ENCODE measurements around the gene ADAMTS8. TPM values are rescaled to one million over a fixed set of nuclear protein-coding genes. Genes with fewer than 3 reads are reported as not detected.

ADAMTS8 gene
- polyA plus RNA-seq, 6 donors from 2014 or later = 0.13 TPM; not detected in 5

DNA sequence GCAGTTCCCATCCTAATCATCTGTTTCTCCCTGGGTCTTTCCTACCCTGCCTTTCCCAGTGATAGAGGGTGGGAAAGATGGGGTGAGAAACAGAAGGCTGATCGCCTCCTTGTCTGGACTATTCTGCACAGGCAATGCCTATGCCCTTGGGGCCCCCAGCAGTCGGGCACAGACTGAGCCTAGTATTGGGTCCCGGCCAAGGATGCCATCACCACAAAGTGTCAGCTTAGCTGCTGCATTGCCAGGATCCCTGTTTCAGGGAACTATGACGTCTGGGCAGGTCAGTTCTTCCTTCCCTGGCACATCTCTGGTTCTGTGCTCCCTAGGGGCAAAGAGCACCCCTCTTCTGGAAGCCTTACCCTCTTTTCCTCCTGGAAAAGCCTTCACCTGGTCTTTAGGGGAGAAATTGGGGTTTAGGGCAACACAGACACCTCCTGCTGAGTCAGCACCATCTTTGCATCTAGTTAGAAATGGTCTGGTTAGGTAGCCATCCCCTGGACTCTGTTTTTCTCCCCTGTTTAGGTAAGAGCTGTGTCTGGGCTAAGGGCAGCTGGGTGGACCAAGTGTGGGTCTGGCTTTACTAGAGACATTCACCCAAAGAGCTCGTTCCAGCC is 2.1 kb downstream of the ADAMTS8 start:
- DNase-seq (no peak), ATAC-seq (ENCODE audit: low read depth in 2 of 2) (no peak)
- peaks cover 44 to 91% (median 81%) of the 10 kb centered on the region in 3 donors for H3K27me3 Mint-ChIP-seq
- no peaks in the 10 kb centered on the region for H3K9me3 Mint-ChIP-seq
- peaks cover 10 to 17% (median 14%) of the 10 kb centered on the region in 3 donors for H3K4me1 Mint-ChIP-seq
- peak overlapping the region in 5 of 8 donors; percentile 37 to 90 (median 66) for H3K4me3 Mint-ChIP-seq
- no peak overlapping the region for H3K27ac Mint-ChIP-seq
- H3K36me3 Mint-ChIP-seq = no peaks in the 10 kb centered on the region

DNA sequence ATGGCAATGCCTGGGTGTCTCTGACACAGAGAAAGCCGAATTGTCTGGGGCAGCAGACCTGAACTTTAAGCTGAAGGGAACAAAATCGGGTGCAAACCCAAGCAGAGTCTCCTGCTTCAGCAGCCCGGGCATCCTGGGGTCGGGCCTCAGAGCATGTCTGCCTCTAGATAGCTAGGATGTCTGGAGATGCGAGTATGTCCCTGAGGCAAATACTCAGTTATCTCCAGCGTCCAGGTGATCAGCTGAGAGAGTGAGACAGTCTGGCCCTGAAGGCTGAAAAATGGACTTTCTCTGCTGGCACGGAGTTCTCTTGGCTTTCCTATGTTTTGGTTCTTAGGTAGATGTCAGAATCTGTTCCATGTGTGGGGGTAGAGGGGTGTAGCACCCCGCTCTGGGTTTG is 3.3 kb downstream of the ADAMTS8 start:
- Mint-ChIP-seq H3K9me3 (no peaks in the 10 kb centered on the region), H3K4me1 (peaks cover 10 to 14% (median 11%) of the 10 kb centered on the region in 3 donors), H3K27me3 (peaks cover 47 to 91% (median 83%) of the 10 kb centered on the region in 3 donors), H3K27ac (no peak overlapping the region), H3K4me3 (peak overlapping the region in 1 of 8 donors; percentile 12), H3K36me3 (no peaks in the 10 kb centered on the region)
- ATAC-seq (ENCODE audit: low read depth in 2 of 2) = no peak
- no peak for DNase-seq

DNA sequence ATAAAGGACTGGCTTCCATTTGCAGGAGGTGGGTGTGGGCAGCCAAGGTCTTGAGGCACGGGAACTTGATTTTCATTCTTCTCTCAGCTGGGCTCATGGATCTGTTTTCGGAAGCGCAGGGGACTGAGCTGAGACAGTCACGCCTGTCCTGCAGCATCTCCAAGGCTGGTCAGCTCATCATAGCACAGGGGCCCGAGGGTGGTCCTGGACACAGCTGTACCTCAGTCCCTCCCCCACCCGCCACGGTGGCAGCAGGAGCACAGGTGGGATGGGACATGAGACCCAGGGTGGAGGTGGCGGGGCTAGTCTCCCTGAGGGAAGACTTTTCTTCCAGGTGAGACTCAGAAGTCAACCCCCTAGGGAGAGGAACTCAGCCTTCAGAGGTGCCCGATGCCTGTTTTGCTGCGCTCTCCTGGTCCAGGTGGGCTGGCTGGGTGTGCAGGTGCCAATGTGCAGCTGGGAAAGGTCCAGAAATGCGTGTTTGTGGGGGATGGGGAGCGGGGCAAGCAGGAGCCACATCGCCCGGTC is 3.7 kb downstream of the ADAMTS8 start:
- Mint-ChIP-seq H3K27me3 (peaks cover 42 to 88% (median 83%) of the 10 kb centered on the region in 3 donors), H3K9me3 (no peaks in the 10 kb centered on the region), H3K27ac (no peak overlapping the region), H3K36me3 (no peaks in the 10 kb centered on the region), H3K4me1 (peaks cover 10 to 14% (median 11%) of the 10 kb centered on the region in 3 donors), H3K4me3 (peak overlapping the region in 1 of 8 donors; percentile 12)
- no peak for ATAC-seq (ENCODE audit: low read depth in 2 of 2)
- no peak for DNase-seq

DNA sequence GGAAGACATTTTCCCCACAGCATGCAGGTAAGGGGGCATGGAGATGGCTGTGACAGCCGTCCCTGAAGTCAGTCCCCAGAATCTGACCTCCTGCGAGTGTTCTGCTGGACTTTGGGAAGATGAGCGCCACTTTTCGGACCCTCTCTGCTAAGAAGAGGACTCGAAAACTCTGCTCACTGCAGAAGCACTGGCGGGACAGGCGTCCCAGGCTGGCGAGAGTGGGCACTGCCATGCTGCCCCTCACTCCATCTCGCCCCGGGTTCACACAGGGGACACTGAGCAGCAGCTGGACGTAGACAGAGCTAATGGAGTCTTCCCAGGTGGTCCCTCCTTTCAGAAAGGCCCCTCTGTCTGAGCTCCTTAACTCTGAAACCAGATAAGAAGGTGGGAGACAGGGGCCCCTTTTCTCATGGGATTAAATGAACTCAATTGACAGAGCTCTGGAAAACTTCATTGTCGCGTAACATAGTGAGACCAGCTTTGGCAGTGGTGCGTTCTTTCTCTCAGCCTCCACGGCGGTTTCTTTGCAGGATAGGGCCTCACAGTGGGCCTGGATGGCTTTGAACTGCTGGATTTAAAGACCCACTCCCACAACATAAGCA is 4.8 kb downstream of the ADAMTS8 start:
- Mint-ChIP-seq H3K4me3 (no peak overlapping the region), H3K27me3 (peaks cover 32 to 82% (median 72%) of the 10 kb centered on the region in 3 donors), H3K9me3 (no peaks in the 10 kb centered on the region), H3K36me3 (no peaks in the 10 kb centered on the region), H3K27ac (no peak overlapping the region), H3K4me1 (peaks cover 7 to 8% (median 7%) of the 10 kb centered on the region in 3 donors)
- DNase-seq = no peak
- ATAC-seq (ENCODE audit: low read depth in 2 of 2) = no peak

DNA sequence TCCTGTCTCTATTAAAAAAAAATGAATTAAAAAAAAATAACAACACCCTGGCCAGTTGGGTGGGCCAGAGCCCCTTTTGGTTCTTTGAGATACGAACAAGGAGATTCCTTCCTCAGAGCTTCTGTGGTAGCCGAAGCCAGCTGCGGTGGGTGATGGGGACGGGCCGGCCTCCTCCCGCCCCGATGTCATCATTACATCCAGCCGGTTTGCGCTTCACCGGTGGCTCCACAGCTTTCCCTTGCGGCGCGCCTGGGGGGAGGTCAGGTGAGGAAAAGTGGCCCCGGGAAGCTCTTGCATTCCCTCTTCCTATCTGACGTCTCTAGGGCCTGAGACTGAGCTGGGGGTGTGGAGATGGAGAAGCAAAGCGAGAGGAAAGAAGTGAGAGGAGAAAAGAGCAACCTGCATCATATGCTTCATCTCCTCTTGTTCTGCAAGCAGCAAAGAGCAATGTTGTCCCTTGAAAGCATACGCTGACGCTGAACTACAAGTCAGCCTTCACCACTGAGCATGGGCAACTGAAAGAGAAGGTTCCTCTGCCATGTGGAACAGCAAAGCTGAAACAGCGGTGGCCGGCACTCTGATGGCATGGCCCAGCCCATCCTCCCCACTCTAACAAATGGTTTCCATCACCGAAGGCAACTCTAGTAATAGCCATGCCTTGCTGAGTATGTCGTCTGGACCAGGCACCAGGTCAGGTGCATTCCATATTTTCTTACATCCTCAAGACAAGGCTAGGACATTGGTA is 6.0 kb downstream of the ADAMTS8 start:
- Mint-ChIP-seq H3K36me3 (no peaks in the 10 kb centered on the region), H3K9me3 (no peaks in the 10 kb centered on the region), H3K4me1 (peaks cover 4 to 6% (median 4%) of the 10 kb centered on the region in 3 donors), H3K4me3 (no peak overlapping the region), H3K27ac (peak overlapping the region in 1 of 6 donors; percentile 44), H3K27me3 (peaks cover 31 to 79% (median 69%) of the 10 kb centered on the region in 3 donors)
- no peak for DNase-seq
- no peak for ATAC-seq (ENCODE audit: low read depth in 2 of 2)

DNA sequence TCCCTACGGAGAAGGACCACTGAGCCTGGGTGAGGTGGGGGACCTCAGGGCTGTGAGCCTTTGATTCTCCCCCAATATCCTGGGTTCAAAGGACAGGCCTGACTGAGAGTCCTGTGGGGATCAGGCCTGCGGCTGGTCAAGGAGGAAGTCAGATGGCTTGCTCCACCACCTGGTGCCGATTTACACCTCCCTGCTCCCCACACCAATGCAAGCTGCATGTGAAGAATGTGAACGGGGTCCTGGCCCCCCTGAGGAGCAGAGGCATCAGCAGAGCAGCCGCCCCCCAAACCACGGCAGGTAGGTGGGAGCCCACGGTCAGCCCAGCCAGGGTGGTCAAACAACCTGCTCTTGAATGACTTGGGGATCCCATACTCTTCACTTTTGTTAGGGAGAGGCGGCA is 6.7 kb downstream of the ADAMTS8 start:
- ATAC-seq (ENCODE audit: low read depth in 2 of 2) (no peak), DNase-seq (no peak)
- Mint-ChIP-seq H3K36me3 (no peaks in the 10 kb centered on the region), H3K4me1 (no peaks in the 10 kb centered on the region), H3K9me3 (no peaks in the 10 kb centered on the region), H3K27me3 (peaks cover 31 to 74% (median 63%) of the 10 kb centered on the region in 3 donors), H3K4me3 (no peak overlapping the region), H3K27ac (no peak overlapping the region)

DNA sequence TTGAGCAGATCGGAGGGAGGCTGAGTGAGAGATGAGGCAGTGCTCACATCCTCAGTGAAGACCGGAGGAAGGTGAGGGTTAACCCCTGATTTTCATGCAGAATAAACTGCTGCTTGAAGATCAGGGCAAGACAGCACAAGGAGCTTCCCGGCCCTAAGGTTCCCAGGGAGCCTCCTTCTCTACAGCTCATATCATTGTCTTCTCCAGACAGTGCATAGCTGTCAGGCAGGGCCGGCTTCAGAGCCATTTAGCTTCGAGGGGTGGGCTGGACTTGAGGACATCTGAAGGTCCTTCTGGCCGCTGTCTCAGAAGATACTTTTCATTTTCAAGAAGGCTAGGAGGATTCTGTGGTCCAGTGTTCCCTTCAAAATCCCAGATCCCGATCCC is 7.2 kb downstream of the ADAMTS8 start:
- Mint-ChIP-seq H3K36me3 (no peaks in the 10 kb centered on the region), H3K9me3 (no peaks in the 10 kb centered on the region), H3K27ac (peak overlapping the region in 1 of 6 donors; percentile 81), H3K4me3 (no peak overlapping the region), H3K27me3 (peaks cover 29 to 74% (median 63%) of the 10 kb centered on the region in 3 donors), H3K4me1 (no peaks in the 10 kb centered on the region)
- DNase-seq (no peak), ATAC-seq (ENCODE audit: low read depth in 2 of 2) (no peak)

DNA sequence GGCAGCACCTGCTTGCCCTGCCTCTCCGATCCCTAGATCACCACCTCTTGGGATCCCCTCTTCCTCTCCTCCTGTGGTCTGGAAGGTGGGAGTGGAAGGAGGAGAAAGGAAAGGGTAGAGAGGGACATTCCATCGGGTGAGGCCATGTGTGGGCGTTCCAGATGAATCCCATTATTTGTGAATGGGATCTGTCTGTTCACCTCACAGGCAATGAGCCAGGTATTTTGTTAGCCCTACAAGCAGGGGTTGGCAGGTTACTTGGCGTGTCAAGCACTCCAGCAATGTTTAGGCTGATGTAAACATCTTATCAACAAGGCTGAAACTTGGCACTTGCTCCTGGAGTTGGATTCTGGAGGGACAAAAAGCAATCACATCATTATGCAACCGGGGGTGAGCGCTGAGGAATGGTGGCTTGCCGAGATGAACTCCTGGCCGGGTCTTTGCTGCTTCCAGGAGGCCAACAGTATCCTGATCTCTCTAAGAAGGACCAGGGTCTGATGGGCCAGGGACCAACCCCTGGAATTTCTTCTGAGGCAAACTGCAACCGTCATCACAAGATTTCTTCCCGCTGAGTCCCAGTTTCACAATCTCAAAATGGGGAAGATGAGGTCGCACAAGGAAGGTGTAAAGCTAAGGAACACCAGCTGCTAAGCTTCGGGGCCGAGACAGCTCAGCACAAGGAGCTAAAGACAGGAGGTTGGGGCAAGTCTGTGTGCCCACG is 7.8 kb downstream of the ADAMTS8 start:
- Mint-ChIP-seq H3K27ac (peak overlapping the region in 2 of 6 donors; percentile 70 to 81), H3K9me3 (no peaks in the 10 kb centered on the region), H3K27me3 (peaks cover 28 to 73% (median 63%) of the 10 kb centered on the region in 3 donors), H3K4me1 (no peaks in the 10 kb centered on the region), H3K4me3 (no peak overlapping the region), H3K36me3 (no peaks in the 10 kb centered on the region)
- DNase-seq (no peak), ATAC-seq (ENCODE audit: low read depth in 2 of 2) (no peak)

DNA sequence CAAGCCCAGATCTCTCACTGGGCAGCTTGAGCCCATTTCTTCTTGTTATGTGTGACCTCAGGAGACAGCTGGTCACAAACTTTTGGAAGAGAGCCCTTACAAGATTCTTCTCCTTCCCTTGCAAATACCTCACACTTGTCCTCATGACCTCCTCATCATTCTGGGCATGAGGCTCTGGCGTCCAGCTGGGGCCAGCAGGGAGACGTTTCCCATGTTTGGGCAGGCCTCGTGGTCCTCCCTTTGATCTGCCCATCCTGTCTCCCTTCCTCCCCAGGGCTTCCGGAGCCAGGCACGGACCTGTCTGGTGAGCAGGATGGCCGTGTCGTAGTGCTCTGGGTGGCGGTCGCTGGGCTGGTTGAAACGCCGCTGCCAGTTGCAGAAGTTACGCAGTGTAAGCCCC is 9.7 kb downstream of the ADAMTS8 start:
- ATAC-seq (ENCODE audit: low read depth in 2 of 2) (no peak), DNase-seq (no peak)
- H3K4me3 Mint-ChIP-seq = peak overlapping the region in 1 of 8 donors; percentile 25
- H3K27ac Mint-ChIP-seq = no peak overlapping the region
- H3K27me3 Mint-ChIP-seq = peaks cover 14 to 65% (median 55%) of the 10 kb centered on the region in 3 donors
- no peaks in the 10 kb centered on the region for H3K4me1 Mint-ChIP-seq
- H3K36me3 Mint-ChIP-seq = no peaks in the 10 kb centered on the region
- H3K9me3 Mint-ChIP-seq = no peaks in the 10 kb centered on the region

DNA sequence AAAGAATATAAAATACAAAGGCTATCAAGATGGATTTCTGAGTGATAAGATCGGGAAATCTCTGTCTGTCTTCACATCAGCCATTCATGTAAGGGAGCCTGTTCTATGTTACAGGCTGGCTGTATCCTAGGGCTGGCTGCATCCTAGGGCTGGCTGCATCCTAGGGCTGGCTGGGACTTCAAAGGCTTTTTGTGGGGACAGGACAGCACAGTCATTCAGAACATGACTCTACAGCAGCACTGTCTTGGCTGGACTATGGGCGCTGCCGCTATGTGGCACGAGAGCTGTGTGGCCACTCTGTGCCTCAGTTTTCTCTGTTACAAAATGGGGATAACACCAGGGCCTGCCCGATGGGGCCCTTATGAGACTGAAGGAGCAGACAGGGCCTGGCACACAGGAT is 10.2 kb downstream of the ADAMTS8 start:
- Mint-ChIP-seq H3K4me1 (no peaks in the 10 kb centered on the region), H3K27me3 (peaks cover 14 to 64% (median 56%) of the 10 kb centered on the region in 3 donors), H3K27ac (no peak overlapping the region), H3K4me3 (no peak overlapping the region), H3K36me3 (no peaks in the 10 kb centered on the region), H3K9me3 (no peaks in the 10 kb centered on the region)
- DNase-seq = no peak
- ATAC-seq (ENCODE audit: low read depth in 2 of 2) = no peak

DNA sequence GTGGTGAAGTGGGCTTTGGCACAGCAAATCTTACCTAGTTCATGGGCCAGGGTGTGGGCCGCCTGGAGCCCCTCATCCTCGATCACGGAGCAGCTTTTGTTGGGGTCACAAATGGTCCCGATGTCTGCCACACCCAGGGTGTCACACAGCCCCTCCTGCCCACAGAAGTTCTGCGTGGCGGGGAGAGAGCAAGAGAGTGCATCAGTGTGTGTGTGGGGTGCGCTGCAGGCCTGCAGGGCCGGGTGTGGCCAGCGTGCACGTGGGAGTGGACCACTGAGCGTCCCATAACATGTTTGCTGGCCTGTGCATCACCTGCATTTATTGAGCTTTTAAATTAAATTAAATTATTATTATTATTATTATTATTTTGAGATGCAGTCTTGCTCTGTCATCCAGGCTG is 11.5 kb downstream of the ADAMTS8 start:
- H3K27ac Mint-ChIP-seq = no peak overlapping the region
- no peak for DNase-seq

DNA sequence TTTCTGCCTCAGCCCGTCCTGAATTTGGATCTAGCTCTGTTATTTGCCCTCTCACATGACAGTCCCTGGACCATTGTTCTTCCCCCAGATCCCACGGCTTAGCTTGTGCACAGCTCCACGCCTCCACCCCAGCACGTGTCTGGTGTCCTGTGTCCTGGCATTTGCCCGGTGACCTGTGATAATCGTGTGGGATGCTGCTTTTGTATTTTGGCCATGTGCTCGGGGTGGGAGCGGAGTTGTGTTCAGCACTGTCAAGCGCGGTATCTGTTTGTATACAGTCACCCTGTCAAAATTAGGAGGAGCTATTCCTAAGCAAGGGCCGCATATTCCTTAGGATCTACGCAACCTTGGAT is 11.9 kb downstream of the ADAMTS8 start:
- H3K4me3 Mint-ChIP-seq = no peak overlapping the region
- H3K27me3 Mint-ChIP-seq = peaks cover 16 to 50% (median 47%) of the 10 kb centered on the region in 3 donors
- H3K27ac Mint-ChIP-seq = no peak overlapping the region
- no peak for ATAC-seq (ENCODE audit: low read depth in 2 of 2)
- DNase-seq = no peak
- H3K36me3 Mint-ChIP-seq = no peaks in the 10 kb centered on the region
- no peaks in the 10 kb centered on the region for H3K9me3 Mint-ChIP-seq
- H3K4me1 Mint-ChIP-seq = no peaks in the 10 kb centered on the region

More for the DNA sequence above, 11.5 kb downstream of the ADAMTS8 start:
- no peak for ATAC-seq (ENCODE audit: low read depth in 2 of 2)
- Mint-ChIP-seq H3K9me3 (no peaks in the 10 kb centered on the region), H3K4me1 (no peaks in the 10 kb centered on the region), H3K36me3 (no peaks in the 10 kb centered on the region), H3K4me3 (no peak overlapping the region), H3K27me3 (peaks cover 14 to 52% (median 47%) of the 10 kb centered on the region in 3 donors)
